ENCODE results near the gene DMD.

- no peak for TF ChIP-seq POLR2A (IDR thresholded peaks at IDR 0.05; ENCODE audit: low read depth, low read length)
- TF ChIP-seq POLR2AphosphoS5 (IDR thresholded peaks at IDR 0.05; ENCODE audit: low read depth, low read length): no peak
Measured at GRCh38 chrX:31658360-31658759, 1553.0 kb downstream of the DMD start.
